HG03064 (cell line): ENCODE data around the gene PIBF1.
"Not testable (repeated sequence)": the region's sequence is repeated elsewhere in the genome, so short reads cannot be mapped to it uniquely, and the experiment has no call there.

ENCODE experiments used
- ATAC-seq: cut with Tn5 transposase; IDR thresholded peaks from one replicate; pipeline ENCODE4 v1.9.1; 2021; ENCODE audit warnings: low read depth; ENCODE audit not compliant: unreplicated experiment

PIBF1 gene

GRCh38 chr13:72781451-72782439 lies at the start of gene PIBF1, which contains the start of gene DIS3:
Gene PIBF1 (plus strand): TSS chr13:72782133. CDS start chr13:72783470, 1,337 bp downstream.
Gene DIS3 (minus strand): TSS chr13:72781900. CDS start chr13:72781832, 68 bp downstream.
- peak; percentile 97 for ATAC-seq

GRCh38 chr13:72737033-72737432 lies 44.9 kb upstream of the PIBF1 start:
- no peak for ATAC-seq

GRCh38 chr13:72740015-72740414 lies 41.9 kb upstream of the PIBF1 start:
- ATAC-seq: no peak

- ATAC-seq: no peak
Observed at GRCh38 chr13:72745260-72745659, 36.7 kb upstream of the PIBF1 start.

- ATAC-seq: no peak
Observed at GRCh38 chr13:72751220-72751619, 30.7 kb upstream of the PIBF1 start.

GRCh38 chr13:72754111-72754510 lies 27.8 kb upstream of the PIBF1 start:
- ATAC-seq: no peak

- no peak for ATAC-seq
Observed at GRCh38 chr13:72757792-72758535, 24.0 kb upstream of the PIBF1 start.

- ATAC-seq: no peak
Observed at GRCh38 chr13:72760189-72760588, 21.7 kb upstream of the PIBF1 start.

GRCh38 chr13:72763411-72763810 lies 18.5 kb upstream of the PIBF1 start:
- no peak for ATAC-seq

- ATAC-seq: no peak
Observed at GRCh38 chr13:72774019-72774418, 7.9 kb upstream of the PIBF1 start.

GRCh38 chr13:72782717-72783116 lies 784 bp downstream of the PIBF1 start:
- ATAC-seq: no peak

GRCh38 chr13:72784679-72785078 lies 2.7 kb downstream of the PIBF1 start:
- not testable (repeated sequence) for ATAC-seq

GRCh38 chr13:72788831-72789230 lies 6.9 kb downstream of the PIBF1 start:
- ATAC-seq: no peak

- no peak for ATAC-seq
Observed at GRCh38 chr13:72792640-72793039, 10.7 kb downstream of the PIBF1 start.

- no peak for ATAC-seq
Observed at GRCh38 chr13:72798817-72799216, 16.9 kb downstream of the PIBF1 start.

- no peak for ATAC-seq
Observed at GRCh38 chr13:72804301-72804700, 22.4 kb downstream of the PIBF1 start.

GRCh38 chr13:72805676-72806346 lies 23.9 kb downstream of the PIBF1 start:
- no peak for ATAC-seq

- ATAC-seq: not testable (repeated sequence)
Observed at GRCh38 chr13:72806514-72806913, 24.6 kb downstream of the PIBF1 start.

- ATAC-seq: no peak
Observed at GRCh38 chr13:72808917-72809500, 27.1 kb downstream of the PIBF1 start.

- ATAC-seq: no peak
Observed at GRCh38 chr13:72820156-72820897, 38.4 kb downstream of the PIBF1 start.
